ENCODE data around the gene EMX2.

The EMX2 gene

DNA sequence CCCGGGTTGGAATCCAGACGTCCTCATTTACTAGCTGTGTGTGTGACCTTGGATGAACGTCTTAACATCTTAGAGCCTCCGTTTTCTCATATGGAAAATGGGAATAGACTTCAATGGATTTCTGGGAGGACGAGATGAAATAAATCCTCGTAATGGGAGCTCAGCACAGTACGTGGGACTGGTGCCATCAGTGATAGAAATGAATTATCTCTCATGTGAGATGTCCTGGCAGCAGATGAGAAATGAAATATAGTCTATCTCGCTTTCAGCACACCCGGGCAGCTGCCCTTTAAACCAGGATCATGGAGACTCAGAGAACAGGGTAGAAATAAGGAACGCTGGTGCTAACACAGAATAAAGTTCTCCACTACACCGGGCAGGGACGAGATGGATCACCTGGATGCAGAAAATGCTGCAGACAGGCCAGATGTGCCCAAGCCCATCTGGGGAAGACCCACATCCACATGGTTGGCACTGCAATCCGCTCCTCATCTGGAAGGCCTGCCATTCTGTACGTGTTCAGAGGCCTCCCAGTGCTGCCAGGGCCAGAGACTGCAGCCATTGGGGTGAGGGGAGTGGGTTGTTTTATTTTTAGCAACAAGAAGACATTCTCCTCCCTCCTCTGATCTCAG, 11.1 kb upstream of the EMX2 start:
- Histone ChIP-seq H3F3A (ENCODE audit: control insufficient read depth, insufficient read depth) (no peaks in the 10 kb centered on the region), H3K9me2 (replicated peaks; ENCODE audit: control insufficient read depth, low read length) (no peaks in the 10 kb centered on the region), H3K79me2 (ENCODE audit: control insufficient read depth, low read length) (no peaks in the 10 kb centered on the region), H3K4me3 (ENCODE audit: low read length) (no peak overlapping the region), H4K20me1 (ENCODE audit: control insufficient read depth, insufficient read depth, low read depth, low read length) (no peaks in the 10 kb centered on the region), H3K4me1 (ENCODE audit: control insufficient read depth, low read length) (no peaks in the 10 kb centered on the region), H3K36me3 (ENCODE audit: control insufficient read depth, low read length) (no peaks in the 10 kb centered on the region), H3K9me3 (ENCODE audit: control insufficient read depth, insufficient read depth, low read length) (no peaks in the 10 kb centered on the region), H3K27me3 (ENCODE audit: control insufficient read depth, low read length) (peaks cover 24% of the 10 kb centered on the region), H3K4me2 (ENCODE audit: low read length) (no peak overlapping the region), H3K27ac (ENCODE audit: low read depth, low read length) (no peak overlapping the region)
- TF ChIP-seq, protein P1, sequence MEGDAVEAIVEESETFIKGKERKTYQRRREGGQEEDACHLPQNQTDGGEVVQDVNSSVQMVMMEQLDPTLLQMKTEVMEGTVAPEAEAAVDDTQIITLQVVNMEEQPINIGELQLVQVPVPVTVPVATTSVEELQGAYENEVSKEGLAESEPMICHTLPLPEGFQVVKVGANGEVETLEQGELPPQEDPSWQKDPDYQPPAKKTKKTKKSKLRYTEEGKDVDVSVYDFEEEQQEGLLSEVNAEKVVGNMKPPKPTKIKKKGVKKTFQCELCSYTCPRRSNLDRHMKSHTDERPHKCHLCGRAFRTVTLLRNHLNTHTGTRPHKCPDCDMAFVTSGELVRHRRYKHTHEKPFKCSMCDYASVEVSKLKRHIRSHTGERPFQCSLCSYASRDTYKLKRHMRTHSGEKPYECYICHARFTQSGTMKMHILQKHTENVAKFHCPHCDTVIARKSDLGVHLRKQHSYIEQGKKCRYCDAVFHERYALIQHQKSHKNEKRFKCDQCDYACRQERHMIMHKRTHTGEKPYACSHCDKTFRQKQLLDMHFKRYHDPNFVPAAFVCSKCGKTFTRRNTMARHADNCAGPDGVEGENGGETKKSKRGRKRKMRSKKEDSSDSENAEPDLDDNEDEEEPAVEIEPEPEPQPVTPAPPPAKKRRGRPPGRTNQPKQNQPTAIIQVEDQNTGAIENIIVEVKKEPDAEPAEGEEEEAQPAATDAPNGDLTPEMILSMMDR (IDR thresholded peaks at IDR 0.05; ENCODE audit: low read depth, low read length, poor library complexity, severe bottlenecking): no peak
- TF ChIP-seq EZH2phosphoT487 (IDR thresholded peaks at IDR 0.05; ENCODE audit: borderline replicate concordance, low read length): no peak

DNA sequence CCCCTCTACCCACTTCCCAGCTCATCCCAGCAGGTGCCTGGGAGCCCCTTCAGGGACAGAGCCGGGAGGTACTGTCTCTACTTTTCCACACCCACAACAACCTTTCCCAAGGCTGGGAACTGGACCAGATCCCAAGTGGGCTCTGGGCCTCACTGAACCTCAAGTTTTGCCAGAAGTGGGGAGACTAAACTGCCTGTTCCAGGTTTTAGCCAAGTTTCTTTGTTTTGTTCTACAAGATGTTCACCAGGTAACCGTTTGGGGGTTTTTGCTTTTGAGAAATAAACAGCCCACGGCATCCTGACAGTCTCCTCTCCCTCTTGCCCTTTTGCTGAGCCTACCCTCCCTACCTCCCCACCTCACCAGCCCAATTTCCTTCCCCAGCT, 10.6 kb upstream of the EMX2 start:
- Histone ChIP-seq H3K79me2 (ENCODE audit: control insufficient read depth, low read length) (no peaks in the 10 kb centered on the region), H3K36me3 (ENCODE audit: control insufficient read depth, low read length) (no peaks in the 10 kb centered on the region), H3K9me2 (replicated peaks; ENCODE audit: control insufficient read depth, low read length) (no peaks in the 10 kb centered on the region), H3F3A (ENCODE audit: control insufficient read depth, insufficient read depth) (no peaks in the 10 kb centered on the region), H3K9me3 (ENCODE audit: control insufficient read depth, insufficient read depth, low read length) (no peaks in the 10 kb centered on the region), H3K4me3 (ENCODE audit: low read length) (no peak overlapping the region), H4K20me1 (ENCODE audit: control insufficient read depth, insufficient read depth, low read depth, low read length) (no peaks in the 10 kb centered on the region), H3K27ac (ENCODE audit: low read depth, low read length) (no peak overlapping the region), H3K4me1 (ENCODE audit: control insufficient read depth, low read length) (no peaks in the 10 kb centered on the region), H3K27me3 (ENCODE audit: control insufficient read depth, low read length) (peaks cover 25% of the 10 kb centered on the region), H3K4me2 (ENCODE audit: low read length) (no peak overlapping the region)
- TF ChIP-seq, protein P1 (IDR thresholded peaks at IDR 0.05; ENCODE audit: low read depth, low read length, poor library complexity, severe bottlenecking): no peak
- TF ChIP-seq EZH2phosphoT487 (IDR thresholded peaks at IDR 0.05; ENCODE audit: borderline replicate concordance, low read length): no peak

DNA sequence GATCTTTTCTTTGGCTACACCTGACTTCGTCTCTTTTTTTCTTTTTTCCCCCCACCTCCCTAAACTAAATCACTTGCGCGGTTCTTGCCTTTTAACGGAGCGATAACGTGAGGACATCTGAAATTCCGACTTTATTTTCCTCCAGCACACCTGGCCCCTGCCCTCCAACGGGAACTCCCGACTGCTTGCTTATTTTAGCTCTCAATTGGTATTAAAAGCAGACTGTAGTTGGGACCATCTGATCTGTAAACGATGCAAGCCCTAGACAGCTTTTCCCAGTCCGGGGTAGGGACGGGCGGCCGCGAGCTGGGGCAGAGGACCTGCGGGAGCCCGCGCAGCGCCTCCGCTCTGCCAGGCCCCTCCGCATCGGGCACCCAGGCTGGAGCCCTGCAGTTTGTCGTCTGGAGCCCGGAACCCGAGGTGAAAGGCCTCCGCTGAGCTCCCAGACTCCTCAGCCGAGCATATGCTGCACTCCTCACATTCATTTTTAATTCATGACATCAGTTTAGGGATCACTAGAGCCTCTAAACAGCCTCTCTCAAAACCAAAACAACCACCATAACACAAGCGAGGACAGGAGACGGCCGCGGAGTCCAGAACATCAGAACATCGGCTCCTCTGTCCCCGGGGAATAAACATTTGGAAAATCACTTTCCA, 10.0 kb upstream of the EMX2 start:
- Histone ChIP-seq H3K27ac (ENCODE audit: low read depth, low read length) (no peak overlapping the region), H3K27me3 (ENCODE audit: control insufficient read depth, low read length) (peaks cover 25% of the 10 kb centered on the region), H3K79me2 (ENCODE audit: control insufficient read depth, low read length) (no peaks in the 10 kb centered on the region), H3K9me3 (ENCODE audit: control insufficient read depth, insufficient read depth, low read length) (no peaks in the 10 kb centered on the region), H3K4me2 (ENCODE audit: low read length) (no peak overlapping the region), H3F3A (ENCODE audit: control insufficient read depth, insufficient read depth) (no peaks in the 10 kb centered on the region), H4K20me1 (ENCODE audit: control insufficient read depth, insufficient read depth, low read depth, low read length) (no peaks in the 10 kb centered on the region), H3K4me1 (ENCODE audit: control insufficient read depth, low read length) (no peaks in the 10 kb centered on the region), H3K4me3 (ENCODE audit: low read length) (no peak overlapping the region), H3K36me3 (ENCODE audit: control insufficient read depth, low read length) (no peaks in the 10 kb centered on the region), H3K9me2 (replicated peaks; ENCODE audit: control insufficient read depth, low read length) (no peaks in the 10 kb centered on the region)
- TF ChIP-seq, protein P1 (IDR thresholded peaks at IDR 0.05; ENCODE audit: low read depth, low read length, poor library complexity, severe bottlenecking): no peak
- no peak for TF ChIP-seq EZH2phosphoT487 (IDR thresholded peaks at IDR 0.05; ENCODE audit: borderline replicate concordance, low read length)
